ENCODE results near the gene PTPRJ.
"Not testable (repeated sequence)": the region's sequence is repeated elsewhere in the genome, so short reads cannot be mapped to it uniquely, and the experiment has no call there.

The PTPRJ gene

DNA sequence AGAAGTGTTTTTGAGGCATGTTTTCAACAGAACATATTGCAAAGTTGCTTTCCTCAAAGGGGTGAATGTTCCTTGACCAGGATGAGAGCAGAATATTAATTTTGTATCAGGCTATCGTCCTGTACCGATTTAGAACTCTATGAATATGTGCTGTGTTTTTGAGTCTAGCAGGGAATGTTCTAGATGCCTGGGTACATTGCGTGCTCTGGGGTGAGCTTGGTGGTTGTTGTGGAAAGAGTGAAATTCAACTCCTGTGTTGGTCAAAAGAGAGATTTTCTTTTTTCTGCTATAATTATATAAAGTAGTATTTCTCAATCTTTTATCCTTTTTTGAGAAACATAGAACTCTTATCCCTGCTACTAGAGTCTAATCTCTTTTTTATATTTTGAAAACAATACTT, 185.1 kb downstream of the PTPRJ start:
- DNase-seq (ENCODE audit: low read depth), result no peak

DNA sequence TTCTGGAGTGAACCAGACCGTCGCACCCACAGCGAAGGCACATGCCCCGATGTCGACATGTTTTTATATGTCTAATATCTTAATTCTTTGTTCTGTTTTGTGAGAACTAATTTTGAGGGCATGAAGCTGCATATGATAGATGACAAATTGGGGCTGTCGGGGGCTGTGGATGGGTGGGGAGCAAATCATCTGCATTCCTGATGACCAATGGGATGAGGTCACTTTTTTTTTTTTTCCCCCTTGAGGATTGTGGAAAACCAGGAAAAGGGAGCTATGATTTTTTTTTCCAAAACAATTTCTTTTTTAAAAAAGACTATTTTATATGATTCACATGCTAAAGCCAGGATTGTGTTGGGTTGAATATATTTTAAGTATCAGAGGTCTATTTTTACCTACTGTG, 187.0 kb downstream of the PTPRJ start:
- no peak for DNase-seq (ENCODE audit: low read depth)

DNA sequence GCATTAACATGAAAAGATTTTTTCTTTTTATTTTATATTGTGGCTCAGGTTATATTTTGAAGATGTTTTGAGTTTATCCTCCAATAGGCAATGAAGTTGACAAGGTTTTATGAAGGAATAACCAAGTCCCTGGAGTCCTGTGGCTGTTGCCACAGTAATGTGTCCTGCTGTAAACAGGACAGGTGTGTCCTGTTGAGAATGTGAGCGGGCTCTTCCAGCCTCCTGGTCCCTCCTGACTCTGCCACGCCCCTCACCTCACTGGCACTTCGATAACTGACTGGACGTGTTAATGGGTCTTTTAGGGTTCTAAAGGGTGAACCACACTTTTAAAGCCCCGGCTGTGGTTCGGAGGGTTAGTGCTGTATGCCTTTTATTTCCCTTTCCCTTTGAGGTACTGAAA, 188.5 kb downstream of the PTPRJ start:
- no peak for DNase-seq (ENCODE audit: low read depth)

DNA sequence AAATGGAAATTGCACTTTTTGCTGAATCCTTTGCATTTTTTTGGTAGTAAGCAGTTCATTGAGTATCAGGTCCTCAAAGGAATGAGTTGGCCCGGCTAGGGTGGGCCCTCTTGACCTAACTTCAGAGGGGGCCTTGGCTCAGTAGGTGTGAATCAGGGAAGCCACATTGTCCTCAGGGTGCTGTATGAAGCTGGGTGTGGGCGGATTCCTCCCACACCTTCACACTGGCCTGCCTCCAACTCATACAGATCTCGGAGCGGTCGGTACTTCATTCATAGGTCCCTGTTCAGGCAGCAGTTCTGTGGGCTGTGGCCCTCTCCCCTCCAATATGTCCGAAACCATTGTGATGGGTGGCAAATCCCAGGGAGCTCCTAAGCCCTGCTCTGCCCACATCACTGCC, 188.9 kb downstream of the PTPRJ start:
- no peak for DNase-seq (ENCODE audit: low read depth)

DNA sequence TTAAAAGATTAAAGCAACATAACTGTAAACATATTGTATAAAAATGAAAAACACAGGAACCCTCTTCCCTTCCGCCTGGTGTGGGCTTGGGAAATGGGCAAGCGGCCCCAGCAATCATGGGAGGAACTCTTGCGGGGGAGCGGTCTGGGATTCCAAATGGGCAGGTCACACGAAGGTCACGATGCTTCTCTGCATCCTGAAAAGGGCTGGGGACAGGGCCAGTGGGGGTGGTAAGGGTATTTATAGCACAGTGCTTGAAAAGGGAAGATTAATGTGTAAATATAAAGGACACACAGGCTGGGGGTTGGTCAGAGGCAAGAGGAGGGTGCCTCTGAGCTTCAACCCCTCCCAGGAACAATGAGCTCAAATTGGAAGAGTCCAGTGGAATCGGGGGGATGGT, 189.4 kb downstream of the PTPRJ start:
- DNase-seq (ENCODE audit: low read depth), result no peak

DNA sequence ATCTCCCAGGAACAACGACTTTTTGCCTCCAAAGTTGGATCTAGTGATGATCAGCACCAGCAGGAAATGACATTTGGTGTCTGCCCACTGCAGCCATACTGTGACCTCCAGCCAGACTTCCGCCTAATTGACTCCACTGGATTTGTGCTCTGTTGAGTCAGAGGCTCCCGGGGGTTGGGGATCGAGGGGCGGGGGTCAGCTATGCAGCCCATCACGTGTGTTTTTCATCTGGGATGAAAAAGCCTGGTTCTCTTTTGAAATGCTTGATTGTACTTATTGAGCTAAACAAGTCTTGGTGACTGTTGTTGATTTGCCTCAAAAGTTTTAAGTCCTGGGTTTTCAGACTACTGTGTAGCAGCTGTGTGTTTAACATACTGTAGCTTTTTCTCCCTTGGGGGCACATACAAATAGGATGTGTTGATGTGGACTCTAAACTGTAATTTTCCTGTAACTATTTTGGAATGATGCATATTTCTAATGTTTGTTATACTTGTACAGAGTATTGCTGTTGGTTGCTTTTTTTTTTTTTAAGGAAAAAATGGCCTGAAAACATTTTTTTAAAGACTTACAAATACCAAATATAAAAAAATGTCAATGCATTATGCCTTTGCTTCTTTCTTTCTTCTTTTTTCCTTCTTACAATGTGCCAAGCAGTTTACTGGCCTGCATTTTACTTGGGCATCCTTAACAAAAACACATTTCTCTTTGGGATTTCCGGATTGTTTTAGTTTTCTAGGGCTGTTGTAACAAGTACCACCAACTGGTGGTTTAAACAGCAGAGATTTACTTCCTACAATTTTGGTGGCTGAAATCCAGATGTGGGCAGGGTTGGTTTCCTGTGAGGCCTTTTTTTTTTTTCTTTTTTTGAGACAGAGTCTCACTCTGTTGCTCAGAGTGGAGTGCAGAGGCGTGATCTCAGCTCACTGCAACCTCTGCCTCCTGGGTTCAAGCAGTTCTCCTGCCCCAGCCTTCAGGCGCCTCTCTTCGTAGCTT, 190.2 kb downstream of the PTPRJ start:
- DNase-seq (ENCODE audit: low read depth), result no peak

DNA sequence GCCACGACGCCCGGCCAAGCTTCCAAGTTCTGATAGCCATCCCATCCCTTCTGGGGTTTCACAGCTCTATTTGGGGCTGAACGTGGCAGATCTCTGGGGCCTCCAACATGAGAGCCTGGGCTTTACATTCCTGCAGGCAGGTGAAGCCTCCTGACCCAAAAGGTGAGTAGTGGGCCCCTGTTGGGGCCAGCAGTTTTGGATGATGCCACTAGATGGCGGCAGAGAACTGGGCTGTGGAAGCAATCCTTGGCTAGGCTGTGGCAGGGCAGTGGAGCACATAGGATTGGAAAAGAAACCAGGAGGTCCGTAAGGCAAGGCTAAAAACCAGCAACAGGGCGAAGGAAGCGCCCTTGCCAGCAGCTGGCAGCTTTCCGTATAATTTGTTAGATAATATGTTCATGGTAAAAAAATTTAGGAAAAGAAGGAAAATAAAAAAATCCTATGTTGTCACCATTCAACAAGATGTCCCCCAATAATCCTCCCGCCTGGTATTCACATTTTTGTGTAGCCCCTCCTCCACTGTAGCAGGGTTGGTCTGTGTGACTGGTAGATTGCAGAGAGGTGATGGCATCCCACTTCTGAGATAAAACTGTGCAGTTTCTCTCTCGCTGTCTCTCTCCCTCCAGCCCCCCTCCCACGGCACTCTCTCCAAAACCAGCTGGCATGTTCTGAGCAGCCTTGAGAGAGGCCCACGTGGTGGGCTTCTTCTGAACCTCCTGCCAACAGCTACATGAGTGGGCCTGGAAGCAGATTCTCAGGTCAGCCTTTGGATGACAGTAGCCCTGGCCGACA, 192.7 kb downstream of the PTPRJ start:
- peak; percentile 25 for DNase-seq (ENCODE audit: low read depth)

DNA sequence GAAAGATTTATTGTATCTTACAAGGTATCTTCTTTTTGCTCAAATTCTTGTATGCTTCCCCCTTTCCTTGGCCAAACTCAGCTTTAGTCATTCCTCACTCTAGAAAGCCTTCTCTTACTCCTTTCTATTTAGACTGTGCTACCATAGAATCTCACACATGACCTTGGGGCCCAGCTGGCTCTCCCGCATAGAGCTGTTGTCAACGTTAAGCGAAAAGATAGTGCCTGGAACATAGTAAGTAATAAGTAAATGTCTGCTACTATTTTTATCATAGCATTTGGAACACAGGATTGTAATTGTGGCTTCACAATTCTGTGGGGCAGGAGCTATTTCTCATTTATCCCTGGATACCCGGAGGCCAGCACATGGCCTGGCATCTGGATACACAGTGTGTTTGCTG, 197.3 kb downstream of the PTPRJ start:
- no peak for DNase-seq (ENCODE audit: low read depth)

DNA sequence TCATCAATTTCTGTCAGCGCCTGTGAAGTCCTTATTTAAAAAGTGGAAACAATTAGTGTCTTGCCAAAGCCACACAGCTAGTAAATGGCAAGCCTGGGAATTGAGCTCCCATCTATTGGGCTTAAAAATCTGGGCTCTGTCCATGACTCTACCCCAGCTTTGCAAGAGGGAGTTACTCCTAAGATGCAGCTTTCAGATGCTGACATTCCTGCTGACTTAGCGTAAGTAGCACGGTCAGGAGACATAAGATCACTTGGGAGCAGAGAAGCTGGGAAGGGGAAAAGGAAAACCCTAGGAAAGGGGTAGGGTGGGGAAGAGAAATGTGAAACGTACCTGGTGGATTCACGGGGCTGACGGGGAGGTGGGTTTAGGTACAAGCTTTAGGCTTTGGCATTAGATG, 200.3 kb downstream of the PTPRJ start:
- no peak for DNase-seq (ENCODE audit: low read depth)

DNA sequence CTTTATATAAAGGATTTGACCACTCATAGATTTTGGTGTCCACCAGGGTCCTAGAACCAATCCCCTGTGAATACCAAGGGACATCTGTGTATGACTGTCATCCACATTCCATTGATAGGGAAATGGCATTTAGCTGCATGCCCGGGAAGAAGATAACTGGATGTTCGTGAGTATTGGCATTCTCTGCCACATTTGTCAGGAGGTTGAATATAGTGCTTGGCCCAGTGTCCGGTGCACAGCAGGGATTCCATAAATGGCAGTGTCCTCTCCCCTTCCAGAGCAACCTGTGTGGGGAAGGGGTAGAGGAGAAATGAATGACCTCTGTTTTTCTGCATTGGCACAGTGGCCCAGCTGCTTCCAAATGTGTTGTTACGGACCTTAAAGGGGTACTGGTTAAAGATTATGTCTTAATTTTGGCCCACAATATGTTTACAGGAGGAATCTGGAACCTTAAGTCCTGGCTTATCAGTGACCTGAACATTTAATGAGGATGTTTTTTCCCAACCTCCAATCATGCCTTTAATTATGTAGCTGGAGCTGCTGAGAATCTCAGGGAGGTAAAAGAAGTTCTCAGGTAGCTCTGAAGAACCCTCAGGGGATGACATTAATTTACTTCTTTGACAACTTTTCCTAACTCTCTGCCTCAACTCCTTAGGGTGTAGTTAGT, 202.6 kb downstream of the PTPRJ start:
- DNase-seq (ENCODE audit: low read depth), result no peak

DNA sequence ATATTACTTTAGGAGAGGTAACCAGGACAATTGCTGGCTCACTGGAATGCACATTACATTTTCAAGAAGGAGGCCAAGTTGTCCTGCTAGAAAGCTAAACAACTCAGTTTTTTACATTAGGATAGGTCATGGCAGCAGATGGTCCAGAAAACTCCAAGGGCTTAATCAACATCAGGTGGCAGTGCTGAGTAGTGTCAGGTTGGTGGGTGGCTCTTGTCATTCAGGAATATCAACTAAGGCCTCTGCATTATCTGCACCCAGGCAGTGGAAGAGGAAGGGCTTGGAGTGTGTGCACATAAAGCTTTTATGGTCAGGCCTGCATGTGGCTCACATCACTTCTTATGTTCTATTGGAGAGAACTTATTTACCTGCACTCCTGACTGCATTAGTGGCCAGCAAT, 204.1 kb downstream of the PTPRJ start:
- no peak for DNase-seq (ENCODE audit: low read depth)

DNA sequence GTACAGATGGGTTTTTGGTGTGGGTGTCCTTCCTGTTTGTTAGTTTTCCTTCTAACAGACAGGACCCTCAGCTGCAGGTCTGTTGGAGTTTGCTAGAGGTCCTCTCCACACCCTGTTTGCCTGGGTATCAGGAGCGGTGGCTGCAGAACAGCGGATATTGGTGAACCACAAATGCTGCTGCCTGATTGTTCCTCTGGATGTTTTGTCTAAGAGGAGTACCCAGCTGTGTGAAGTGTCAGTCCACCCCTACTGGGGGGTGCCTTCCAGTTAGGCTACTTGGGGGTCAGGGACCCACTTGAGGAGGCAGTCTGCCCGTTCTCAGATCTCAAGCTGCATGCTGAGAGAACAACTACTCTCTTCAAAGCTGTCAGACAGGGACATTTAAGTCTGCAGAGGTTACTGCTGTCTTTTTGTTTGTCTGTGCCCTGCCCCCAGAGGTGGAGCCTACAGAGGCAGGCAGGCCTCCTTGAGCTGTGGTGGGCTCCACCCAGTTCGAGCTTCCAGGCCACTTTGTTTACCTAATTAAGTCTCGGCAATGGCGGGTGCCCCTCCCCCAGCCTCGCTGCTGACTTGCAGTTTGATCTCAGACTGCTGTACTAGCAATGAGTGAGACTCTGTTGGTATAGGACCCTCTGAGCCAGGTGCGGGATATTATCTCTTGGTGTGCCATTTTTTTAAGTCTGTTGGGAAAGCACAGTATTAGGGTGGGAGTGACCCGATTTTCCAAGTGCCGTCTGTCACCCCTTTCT, 210.7 kb downstream of the PTPRJ start:
- DNase-seq (ENCODE audit: low read depth), result not testable (repeated sequence)

DNA sequence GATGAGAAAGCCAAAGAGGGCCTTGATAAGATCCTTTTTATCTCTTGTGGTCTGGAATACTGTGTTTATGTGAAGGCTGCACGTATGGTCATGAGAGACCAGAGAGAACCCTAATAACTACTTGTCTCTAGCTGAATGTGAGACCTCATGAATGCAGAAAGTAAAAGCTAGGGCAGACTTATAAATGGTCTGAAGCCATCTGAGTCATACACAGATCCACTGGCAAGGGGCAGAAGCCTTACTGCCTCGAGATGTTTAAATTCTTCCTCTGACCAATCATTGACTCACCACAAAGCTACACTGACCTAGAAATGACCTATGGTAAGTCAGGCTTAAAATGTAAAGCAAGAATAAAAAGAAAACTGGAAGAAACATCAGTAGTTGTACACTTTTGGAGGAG, 213.5 kb downstream of the PTPRJ start:
- DNase-seq (ENCODE audit: low read depth), result no peak

DNA sequence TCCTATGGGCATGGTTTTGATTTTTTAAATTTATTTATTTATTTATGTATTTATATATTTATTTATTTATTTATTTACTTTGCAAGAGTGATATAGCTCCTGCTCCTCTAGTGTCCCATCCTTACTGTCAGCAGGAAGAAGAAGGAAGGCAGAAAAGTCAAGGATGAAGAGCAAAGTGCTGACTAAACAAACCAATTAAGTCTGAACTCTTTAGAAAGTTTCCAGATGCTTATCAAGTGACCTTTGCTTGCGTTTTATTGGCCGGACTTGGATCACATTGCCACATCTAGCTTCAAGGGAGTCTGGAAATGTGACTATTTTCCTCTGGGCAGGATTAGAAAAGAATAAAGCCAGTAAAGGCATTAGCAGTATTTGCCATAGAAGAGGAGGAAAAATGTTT, 227.5 kb downstream of the PTPRJ start:
- no peak for DNase-seq (ENCODE audit: low read depth)

DNA sequence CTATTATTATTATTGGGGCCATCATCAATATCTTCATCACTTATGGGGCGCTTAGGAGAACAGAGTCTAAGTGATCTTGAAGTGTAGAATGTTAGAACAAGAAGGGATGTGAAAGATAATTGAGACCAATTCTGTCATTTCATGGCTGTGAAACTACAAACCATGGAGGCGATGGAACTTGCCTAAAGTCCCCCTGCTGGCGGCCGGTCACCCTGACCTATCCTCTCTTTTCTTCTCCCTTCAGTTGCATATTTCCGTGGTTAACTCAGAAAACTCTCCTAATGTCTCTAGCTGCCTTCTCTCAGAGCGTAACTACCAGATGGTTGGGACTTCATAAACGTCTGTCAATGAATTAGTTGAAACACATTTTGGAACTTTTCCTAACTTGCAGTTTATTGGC, 229.7 kb downstream of the PTPRJ start:
- no peak for DNase-seq (ENCODE audit: low read depth)

DNA sequence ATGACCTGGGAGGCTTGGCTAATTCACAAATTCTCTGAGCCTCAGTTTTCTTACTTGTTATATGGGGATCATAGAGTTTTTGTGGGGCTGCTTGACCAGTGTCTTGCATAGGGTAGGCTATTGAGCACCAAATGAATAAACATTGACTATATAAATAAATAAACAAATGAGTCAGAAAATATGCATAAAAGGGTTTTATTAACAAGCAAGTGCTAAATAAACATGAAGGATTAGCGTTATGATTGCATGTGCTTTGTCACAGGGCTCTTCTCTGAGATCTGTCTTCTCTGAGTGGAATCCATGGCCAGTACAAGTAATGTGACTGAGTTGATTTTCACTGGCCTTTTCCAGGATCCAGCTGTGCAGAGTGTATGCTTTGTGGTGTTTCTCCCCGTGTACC, 236.2 kb downstream of the PTPRJ start, which contains the start of gene OR4B1:
Gene OR4B1, plus strand, starts transcription at position 301 of the 400 bp plus-strand sequence. Its CDS starts 0 bp downstream, at position 301.
- DNase-seq (ENCODE audit: low read depth), result no peak
